ENCODE data around the gene RPS26.
"Not testable (repeated sequence)": the region's sequence is repeated elsewhere in the genome, so short reads cannot be mapped to it uniquely, and the experiment has no call there.

The RPS26 gene

DNA sequence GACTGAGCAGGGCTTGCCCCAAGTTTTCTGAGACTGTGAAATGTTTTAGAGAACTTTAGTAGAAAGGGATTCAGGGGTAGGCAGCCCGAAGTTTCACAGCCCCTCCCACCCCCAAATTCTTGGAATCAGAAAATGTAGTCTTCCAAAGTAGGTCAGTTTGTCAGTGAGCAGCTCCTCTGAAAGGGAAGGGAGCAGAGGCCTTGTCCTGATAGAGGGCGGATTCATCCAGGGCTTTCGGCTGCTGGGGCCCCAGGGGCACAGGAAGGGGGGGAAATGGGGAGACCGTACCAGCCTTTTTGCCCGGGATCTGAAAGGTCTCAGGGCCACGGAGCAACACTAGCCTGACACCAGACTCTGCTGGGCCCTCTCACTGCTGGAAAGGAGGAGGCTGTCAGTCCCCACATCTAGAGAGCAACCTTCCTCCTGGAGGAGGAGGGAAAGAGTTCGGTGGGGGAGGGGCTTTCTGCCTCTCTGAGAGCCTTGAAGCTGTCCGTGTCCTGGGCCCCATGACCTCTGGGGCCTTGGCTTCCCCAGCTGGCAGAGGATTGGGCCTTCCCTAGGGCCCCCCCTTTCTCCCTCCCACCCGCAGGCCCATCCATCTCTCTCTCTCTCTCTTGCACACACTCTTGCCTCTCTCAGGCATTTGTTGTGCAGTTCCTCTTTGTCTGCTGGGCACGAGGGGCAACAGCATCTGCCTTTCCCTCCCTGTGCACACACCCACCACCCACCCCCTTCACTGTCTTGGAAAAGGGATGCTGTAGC is 21.1 kb upstream of the RPS26 start, which contains the start of gene IKZF4:
TSS of gene IKZF4 (plus strand) at position 621 of the 762 bp plus-strand sequence. CDS start 451 bp downstream, outside the sequence.
- peak; percentile 90 for DNase-seq (ENCODE audit: low spot score)

DNA sequence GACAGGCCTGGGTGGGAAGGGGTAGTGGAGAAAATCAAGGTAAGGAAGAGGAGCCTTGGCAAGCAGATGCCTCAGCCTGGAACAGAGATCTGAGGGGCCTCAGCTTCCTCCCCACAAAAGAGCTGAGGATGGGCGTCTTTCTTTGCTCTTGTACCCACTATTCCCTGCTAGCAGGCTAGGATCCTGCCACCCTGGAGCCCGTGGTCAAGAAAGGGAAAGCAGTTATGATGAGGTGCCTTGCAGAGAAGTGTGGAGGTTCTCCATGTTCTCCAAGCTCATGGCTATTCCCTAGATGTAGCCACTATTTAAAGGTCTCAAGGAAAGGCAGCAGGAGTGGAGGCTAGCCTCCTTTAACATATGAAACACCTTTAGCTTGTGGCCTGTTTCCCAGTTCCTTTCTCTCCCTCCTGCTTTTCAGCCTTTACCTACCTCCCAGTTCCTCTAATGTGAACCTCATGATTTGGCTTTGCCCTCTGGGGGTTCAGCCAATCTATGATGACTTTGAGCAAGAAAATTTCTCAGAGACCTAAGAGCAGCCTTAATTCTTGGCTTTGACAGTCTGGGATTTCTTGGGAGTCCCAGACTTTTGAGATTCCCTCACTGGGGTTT is 19.7 kb upstream of the RPS26 start:
- peak; percentile 35 for DNase-seq (ENCODE audit: low spot score)

DNA sequence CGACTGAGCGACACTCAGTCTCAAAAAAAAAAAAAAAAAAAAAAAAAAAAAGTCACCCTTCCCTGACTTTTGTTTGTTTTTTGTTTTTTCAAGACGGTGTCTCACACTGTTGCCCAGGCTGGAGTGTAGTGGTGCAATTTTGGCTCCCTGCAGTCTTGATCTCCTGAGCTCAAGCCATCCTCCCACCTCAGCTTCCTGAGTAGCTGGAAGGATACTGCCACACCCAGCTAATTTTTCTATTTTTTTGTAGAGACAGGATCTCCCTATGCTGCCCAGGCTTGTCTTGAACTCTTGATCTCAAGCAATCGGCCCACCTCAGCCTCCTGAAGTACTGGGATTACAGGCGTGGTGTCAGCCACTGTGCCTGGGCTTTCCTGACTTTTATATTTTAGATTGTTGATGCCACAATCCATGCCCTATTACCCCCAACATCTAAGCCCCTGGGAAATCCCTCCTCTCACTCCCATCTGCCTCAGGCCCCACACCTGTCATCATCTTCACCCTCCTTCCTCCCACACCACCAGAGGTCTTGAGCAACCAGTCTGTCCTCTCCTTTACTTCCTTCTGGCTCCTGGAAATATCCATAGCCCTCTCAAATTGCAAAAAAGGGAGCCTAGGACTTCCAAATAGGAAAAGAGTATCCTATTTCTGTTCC is 13.1 kb upstream of the RPS26 start:
- DNase-seq (ENCODE audit: low spot score), result no peak

GRCh38 chr12:56029166-56029519 is 12.6 kb upstream of the RPS26 start:
- no peak for DNase-seq (ENCODE audit: low spot score)

DNA sequence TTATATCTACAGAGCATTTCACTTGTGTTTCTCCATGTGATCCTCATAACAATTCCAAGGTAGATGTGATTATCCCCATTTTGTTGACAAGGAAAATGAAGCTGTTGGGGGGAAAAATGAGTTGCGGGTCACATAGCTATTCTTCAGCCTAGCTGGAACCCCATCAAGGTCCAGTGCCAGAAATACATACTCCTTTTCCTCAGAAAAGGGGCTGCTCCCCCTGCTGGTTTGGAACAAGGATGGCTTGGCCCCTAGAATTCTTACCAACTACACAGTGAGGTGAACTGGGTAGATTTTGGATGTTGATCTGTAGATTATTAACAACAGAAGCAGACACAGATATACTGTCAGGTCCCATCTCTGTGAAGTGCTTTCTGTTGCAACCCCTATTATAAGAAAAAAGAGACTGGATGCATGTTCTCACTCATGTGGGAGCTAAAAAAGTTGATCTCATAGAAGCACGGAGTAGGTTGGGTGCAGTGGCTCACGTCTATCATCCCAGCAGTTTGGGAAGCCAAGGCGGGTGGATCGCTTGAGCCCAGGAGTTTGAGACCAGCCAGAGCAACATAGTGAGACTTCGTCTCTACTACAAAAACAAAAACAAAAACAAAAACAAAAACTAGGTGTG is 11.9 kb upstream of the RPS26 start:
- peak; percentile 59 for DNase-seq (ENCODE audit: low spot score)

DNA sequence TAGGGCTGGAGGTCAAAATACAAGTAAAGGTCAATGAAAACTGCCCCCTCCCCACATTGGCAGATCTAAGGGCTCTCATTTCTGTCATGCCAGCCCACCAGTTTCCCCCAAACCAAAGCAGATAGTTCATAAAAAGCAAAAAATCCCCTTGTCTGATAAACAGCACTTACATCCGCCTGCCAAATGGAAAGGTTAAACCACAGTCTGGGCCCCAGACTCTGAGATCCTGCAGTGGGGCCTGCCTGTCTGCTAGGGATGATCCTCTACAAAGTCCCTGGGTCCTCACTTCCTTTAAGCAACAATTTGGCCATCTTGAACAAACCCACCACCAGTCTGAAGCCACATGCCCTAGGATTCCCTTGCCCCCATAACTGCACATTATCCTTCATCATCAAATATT is 9.7 kb upstream of the RPS26 start:
- DNase-seq (ENCODE audit: low spot score), result no peak

- no peak for DNase-seq (ENCODE audit: low spot score)
These were observed 7.0 kb upstream of the RPS26 start for GRCh38 chr12:56034586-56035332.

- no peak for DNase-seq (ENCODE audit: low spot score)
These were observed 4.6 kb upstream of the RPS26 start for GRCh38 chr12:56037161-56037560.

DNA sequence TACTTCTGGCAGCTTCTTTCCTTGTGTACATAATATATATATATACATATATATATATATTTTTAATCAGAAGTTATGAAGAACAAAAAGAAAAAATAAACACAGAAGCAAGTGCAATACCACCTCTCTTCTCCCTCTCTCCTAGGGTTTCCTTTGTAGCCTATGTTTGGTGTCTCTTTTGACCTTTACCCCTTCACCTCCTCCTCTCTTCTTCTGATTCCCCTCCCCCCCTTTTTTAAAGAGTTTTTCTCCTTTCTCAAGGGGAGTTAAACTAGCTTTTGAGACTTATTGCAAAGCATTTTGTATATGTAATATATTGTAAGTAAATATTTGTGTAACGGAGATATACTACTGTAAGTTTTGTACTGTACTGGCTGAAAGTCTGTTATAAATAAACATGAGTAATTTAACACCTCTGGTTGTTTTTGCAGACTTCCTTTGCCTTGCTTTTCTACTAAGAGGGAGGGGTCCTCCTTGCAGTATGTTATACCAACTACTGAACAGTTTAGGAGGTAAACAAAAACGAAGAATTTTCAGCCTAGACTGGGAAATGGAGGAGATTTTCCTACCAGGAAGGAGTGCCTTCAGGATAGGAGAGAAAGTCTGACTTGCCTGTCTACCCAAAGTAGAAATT is 3.6 kb upstream of the RPS26 start:
- DNase-seq (ENCODE audit: low spot score), result no peak

DNA sequence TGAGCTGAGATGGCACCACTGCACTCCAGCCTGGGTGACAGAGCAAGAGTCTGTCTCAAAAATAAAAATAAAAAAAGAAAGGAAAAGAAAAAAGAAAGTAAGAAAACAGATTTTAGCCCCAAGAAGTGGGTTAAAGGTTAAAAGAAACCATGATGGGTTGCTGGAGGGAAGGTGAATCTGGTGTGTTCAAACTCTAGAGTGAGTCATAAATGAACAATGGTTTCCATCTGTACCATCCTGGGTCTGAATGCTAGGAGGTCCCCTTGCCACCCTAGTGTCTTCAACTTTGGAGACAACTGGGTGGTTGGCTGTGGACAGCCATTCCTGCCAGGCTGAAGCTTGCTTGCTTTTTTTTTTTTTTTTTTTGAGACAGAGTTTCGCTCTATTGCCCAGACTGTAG is 1.6 kb upstream of the RPS26 start:
- DNase-seq (ENCODE audit: low spot score), result no peak

DNA sequence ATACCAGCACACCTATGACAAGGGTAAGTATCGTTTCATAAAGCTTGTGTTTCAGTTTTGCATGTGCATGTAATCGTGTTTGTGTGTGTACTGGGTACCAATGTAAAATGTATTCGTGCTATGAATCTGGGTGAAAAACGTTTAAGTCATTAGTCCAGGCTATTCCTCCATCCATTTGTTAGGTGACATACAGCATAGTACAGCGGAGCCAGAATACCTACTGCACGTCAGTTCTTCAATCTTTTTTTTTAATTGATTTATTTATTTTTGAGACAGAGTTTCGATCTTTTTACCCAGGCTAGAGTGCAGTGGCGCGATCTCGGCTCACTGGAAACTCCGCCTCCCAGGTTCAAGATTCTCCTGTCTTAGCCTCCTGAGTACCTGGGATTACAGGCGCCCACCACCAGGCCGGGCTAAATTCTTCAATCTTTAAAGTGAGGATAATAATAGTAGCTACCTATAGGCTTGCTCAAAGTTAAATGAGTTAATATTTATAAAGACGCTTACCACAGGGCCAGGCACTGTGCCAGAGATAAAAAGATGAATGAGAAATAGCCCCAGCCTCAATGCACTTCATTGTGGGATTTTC is 661 bp upstream of the RPS26 start:
- DNase-seq (ENCODE audit: low spot score), result no peak

DNA sequence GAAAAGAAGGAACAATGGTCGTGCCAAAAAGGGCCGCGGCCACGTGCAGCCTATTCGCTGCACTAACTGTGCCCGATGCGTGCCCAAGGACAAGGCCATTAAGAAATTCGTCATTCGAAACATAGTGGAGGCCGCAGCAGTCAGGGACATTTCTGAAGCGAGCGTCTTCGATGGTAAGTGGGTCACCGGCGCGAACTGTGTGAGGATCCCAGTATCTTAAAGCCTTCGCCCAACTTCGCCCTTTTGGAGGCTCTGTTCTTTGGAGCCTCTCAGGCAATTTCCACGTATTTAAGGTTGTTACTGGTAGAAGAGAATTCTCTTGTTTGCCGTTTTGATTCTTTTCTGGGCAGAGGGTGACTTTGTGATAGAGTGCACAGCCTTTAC is 704 bp downstream of the RPS26 start:
- DNase-seq (ENCODE audit: low spot score), result not testable (repeated sequence)

GRCh38 chr12:56042843-56043242 is 1.1 kb downstream of the RPS26 start:
- no peak for DNase-seq (ENCODE audit: low spot score)

GRCh38 chr12:56046027-56046780 is 4.5 kb downstream of the RPS26 start:
- no peak for DNase-seq (ENCODE audit: low spot score)

GRCh38 chr12:56053407-56053893 is 11.7 kb downstream of the RPS26 start:
- no peak for DNase-seq (ENCODE audit: low spot score)

- DNase-seq (ENCODE audit: low spot score), result not testable (repeated sequence)
These were observed 18.2 kb downstream of the RPS26 start for GRCh38 chr12:56059964-56060363.

DNA sequence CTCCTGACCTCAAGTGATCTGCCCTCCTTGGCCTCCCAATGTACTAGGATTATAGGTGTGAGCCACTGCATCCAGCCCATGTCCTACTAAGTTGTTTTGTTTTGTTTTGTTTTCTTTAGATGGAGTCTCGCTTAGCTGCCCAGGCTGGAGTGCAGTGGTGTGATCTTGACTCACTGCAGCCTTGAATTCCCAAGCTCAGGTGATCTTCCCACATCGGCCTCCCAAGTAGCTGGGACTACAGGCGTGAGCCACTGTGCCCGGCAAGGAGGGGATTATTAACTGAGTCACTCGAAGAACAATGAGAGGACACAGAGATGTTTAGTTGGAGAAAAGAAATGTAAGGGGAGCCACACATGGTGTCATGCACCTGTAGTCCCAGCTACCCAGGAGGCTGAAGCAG is 20.3 kb downstream of the RPS26 start:
- no peak for DNase-seq (ENCODE audit: low spot score)

GRCh38 chr12:56062996-56063395 is 21.3 kb downstream of the RPS26 start:
- no peak for DNase-seq (ENCODE audit: low spot score)

DNA sequence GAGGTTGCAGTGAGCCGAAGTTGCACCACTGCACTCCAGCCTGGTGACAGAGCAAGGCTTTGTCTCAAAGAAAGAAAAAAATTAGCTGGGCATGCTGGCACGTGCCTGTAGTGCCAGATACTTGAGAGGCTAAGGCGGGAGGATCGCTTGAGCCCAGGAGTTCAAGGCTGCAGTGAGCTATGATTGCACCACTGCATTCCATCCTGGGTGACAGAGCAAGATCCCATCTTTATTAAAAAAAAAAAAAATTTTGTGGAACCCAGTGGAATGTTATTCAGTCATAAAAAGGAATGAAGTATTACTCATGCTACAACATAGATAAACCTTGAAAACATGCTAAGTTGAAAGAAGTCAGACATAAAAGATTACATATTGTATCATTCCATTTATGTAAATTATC is 29.9 kb downstream of the RPS26 start:
- DNase-seq (ENCODE audit: low spot score), result no peak

GRCh38 chr12:56074396-56074795 is 32.7 kb downstream of the RPS26 start:
- no peak for DNase-seq (ENCODE audit: low spot score)

All from SK-N-DZ (cell line).